H1 (cell line): ENCODE measurements around the gene EVPLL. TPM values are rescaled to one million over a fixed set of nuclear protein-coding genes. Genes with fewer than 3 reads are reported as not detected.

ENCODE experiments used
- CTCF ChIA-PET: fragments of 300-600 bp; sonication (Branson Sonifier 250); formaldehyde crosslinking; loops from one replicate; lab custom pipeline; 2021; ENCODE audit not compliant: partially characterized antibody; lab: Charles Lee
- POLR2A ChIA-PET: fragments of 300-600 bp; sonication (Branson Sonifier 250); formaldehyde crosslinking; loops from one replicate; lab custom pipeline; 2021; ENCODE audit warnings: inconsistent platforms; ENCODE audit not compliant: partially characterized antibody; lab: Charles Lee
- DNase-seq, 2 experiments: peaks; one replicate each; pipeline versions ENCODE4 v3.0.0 to v3.0.0-alpha.2; 2010 to 2022; ENCODE audit warnings: low spot score in 2 of 2, low read depth in 1 of 2, mixed read lengths in 1 of 2
- FAIRE-seq: peaks from 2 replicates; lab custom pipeline; 2011; peaks lifted over from hg19 to GRCh38; lab: Jason Lieb, UNC
- H2AFZ ChIP-seq: 2 replicates; pipeline ENCODE4 v1.8.1; 2012; ENCODE audit warnings: low read length, inconsistent platforms
- H2AK5ac ChIP-seq: 2 replicates; pipeline ENCODE4 v1.6.1; 2013; ENCODE audit warnings: low read depth, low read length
- H2BK120ac ChIP-seq: replicated peaks from 2 replicates; pipeline ENCODE3; 2013; ENCODE audit warnings: low read depth, low read length, inconsistent platforms
- H2BK12ac ChIP-seq: 2 replicates; pipeline ENCODE4 v1.6.1; 2013; ENCODE audit warnings: low read depth, low read length
- H2BK15ac ChIP-seq: 2 replicates; pipeline ENCODE4 v1.6.1; 2013; ENCODE audit warnings: low read length
- H2BK20ac ChIP-seq: 2 replicates; pipeline ENCODE4 v1.6.1; 2013; ENCODE audit warnings: low read length
- H2BK5ac ChIP-seq: 2 replicates; pipeline ENCODE4 v1.6.1; 2013; ENCODE audit warnings: low read depth, low read length
- H3K14ac ChIP-seq: 2 replicates; pipeline ENCODE4 v1.6.1; 2013; ENCODE audit warnings: inconsistent platforms; ENCODE audit not compliant: insufficient read length
- H3K18ac ChIP-seq: 2 replicates; pipeline ENCODE4 v1.6.1; 2013; ENCODE audit warnings: low read length; ENCODE audit errors: extremely low read depth
- H3K23ac ChIP-seq: 2 replicates; pipeline ENCODE4 v1.6.1; 2013; ENCODE audit warnings: inconsistent platforms; ENCODE audit not compliant: insufficient read length
- H3K23me2 ChIP-seq: 2 replicates; pipeline ENCODE4 v1.6.1; 2013; ENCODE audit warnings: low read depth, low read length
- H3K27ac ChIP-seq: 2 replicates; pipeline ENCODE4 v1.6.1; 2011; ENCODE audit warnings: low read depth, low read length, inconsistent platforms
- H3K27me3 ChIP-seq, 4 experiments: replicated peaks in 1 of 4; 1 replicate in 1 of 4; 2 replicates in 3 of 4; pipeline versions ENCODE4 v1.6.1 to v1.8.1; 2011 to 2013; ENCODE audit warnings: low read length in 3 of 4, mild to moderate bottlenecking in 3 of 4, inconsistent platforms in 2 of 4, mixed read lengths in 2 of 4, moderate library complexity in 1 of 4; ENCODE audit not compliant: control insufficient read depth in 3 of 4, insufficient read depth in 3 of 4; ENCODE audit errors: extremely low read depth in 1 of 4
- H3K36me3 ChIP-seq, 4 experiments: 2 replicates each; pipeline versions ENCODE4 v1.6.1 to v1.8.1; 2011 to 2013; ENCODE audit warnings: mild to moderate bottlenecking in 4 of 4, low read length in 3 of 4, moderate library complexity in 2 of 4, control low read depth in 1 of 4, inconsistent platforms in 1 of 4; ENCODE audit not compliant: insufficient read depth in 4 of 4, control insufficient read depth in 2 of 4
- H3K4ac ChIP-seq: replicated peaks from 2 replicates; pipeline ENCODE3; 2013; ENCODE audit warnings: low read length, low read depth, mixed read lengths, inconsistent platforms; ENCODE audit not compliant: insufficient read length
- H3K4me1 ChIP-seq, 4 experiments: replicated peaks in 1 of 4; 1 replicate in 1 of 4; 2 replicates in 3 of 4; pipeline versions ENCODE4 v1.6.1 to v1.8.1; 2011 to 2013; ENCODE audit warnings: low read length in 3 of 4, inconsistent platforms in 2 of 4, mixed read lengths in 1 of 4; ENCODE audit not compliant: insufficient read depth in 4 of 4, control insufficient read depth in 3 of 4
- H3K4me2 ChIP-seq, 2 experiments: 2 replicates each; pipeline versions ENCODE4 v1.6.1 to v1.8.1; 2011 to 2013; ENCODE audit warnings: low read depth in 2 of 2, low read length in 2 of 2, control low read depth in 1 of 2, inconsistent platforms in 1 of 2, mild to moderate bottlenecking in 1 of 2; ENCODE audit not compliant: insufficient read depth in 1 of 2
- H3K4me3 ChIP-seq, 4 experiments: fragments of 200-600, 300-600 bp in 1 of 4; sonication (generic), shearing (Covaris generic), sonication (Bioruptor Twin) in 1 of 4; 2 replicates each; pipeline versions ENCODE4 v1.5.1 to v1.8.1; 2011 to 2016; ENCODE audit warnings: low read length in 4 of 4, low read depth in 3 of 4, control low read depth in 2 of 4, inconsistent platforms in 2 of 4, mild to moderate bottlenecking in 2 of 4, mixed read lengths in 1 of 4, moderate library complexity in 1 of 4; ENCODE audit not compliant: insufficient read depth in 2 of 4; ENCODE audit errors: extremely low read depth in 1 of 4
- H3K56ac ChIP-seq: replicated peaks from 2 replicates; pipeline ENCODE3; 2013; ENCODE audit warnings: low read depth, mild to moderate bottlenecking, mixed read lengths, low read length, inconsistent platforms; ENCODE audit not compliant: insufficient read length
- H3K79me1 ChIP-seq: 2 replicates; pipeline ENCODE4 v1.6.1; 2013; ENCODE audit warnings: low read depth, low read length, control low read depth
- H3K79me2 ChIP-seq, 2 experiments: 2 replicates each; pipeline versions ENCODE4 v1.6.1 to v1.8.1; 2012 to 2013; ENCODE audit warnings: low read length in 2 of 2, mild to moderate bottlenecking in 2 of 2, inconsistent platforms in 1 of 2; ENCODE audit not compliant: insufficient read depth in 2 of 2, control insufficient read depth in 1 of 2
- H3K9ac ChIP-seq, 4 experiments: replicated peaks in 1 of 4; 1 replicate in 1 of 4; 2 replicates in 3 of 4; pipeline versions ENCODE4 v1.6.1 to v1.8.1; 2011 to 2013; ENCODE audit warnings: low read depth in 3 of 4, low read length in 3 of 4, control low read depth in 2 of 4, mild to moderate bottlenecking in 2 of 4, moderate library complexity in 2 of 4, inconsistent platforms in 1 of 4; ENCODE audit errors: extremely low read depth in 1 of 4
- H3K9me3 ChIP-seq, 2 experiments: 2 replicates each; pipeline versions ENCODE4 v1.6.1 to v1.8.1; 2012 to 2013; ENCODE audit warnings: mild to moderate bottlenecking in 2 of 2, moderate library complexity in 2 of 2, control low read depth in 1 of 2, inconsistent platforms in 1 of 2, low read depth in 1 of 2, low read length in 1 of 2, mixed read lengths in 1 of 2; ENCODE audit not compliant: insufficient read depth in 2 of 2
- H4K20me1 ChIP-seq, 2 experiments: replicated peaks in 1 of 2; 2 replicates each; pipeline versions ENCODE3 to v1.8.1; 2011 to 2013; ENCODE audit warnings: inconsistent platforms in 2 of 2, low read length in 2 of 2, mild to moderate bottlenecking in 1 of 2; ENCODE audit not compliant: insufficient read depth in 2 of 2, control insufficient read depth in 1 of 2
- H4K5ac ChIP-seq: 2 replicates; pipeline ENCODE4 v1.6.1; 2013; ENCODE audit warnings: low read length, low read depth, mixed read lengths, inconsistent platforms; ENCODE audit not compliant: insufficient read length
- H4K8ac ChIP-seq: 2 replicates; pipeline ENCODE4 v1.8.0; 2013; ENCODE audit warnings: mild to moderate bottlenecking, moderate library complexity, low read length, inconsistent platforms; ENCODE audit not compliant: insufficient read depth; ENCODE audit errors: extremely low read depth
- H4K91ac ChIP-seq: replicated peaks from 2 replicates; pipeline ENCODE3; 2013; ENCODE audit warnings: low read length, mixed read lengths, inconsistent platforms; ENCODE audit not compliant: insufficient read length
- BCL11A ChIP-seq, 2 experiments: IDR thresholded peaks; one replicate each; pipeline ENCODE4 v1.6.1; 2011; ENCODE audit warnings: low read depth in 2 of 2, low read length in 2 of 2, mild to moderate bottlenecking in 2 of 2
- CBX5 ChIP-seq: fragments of 300-800, 300-1000 bp; sonication (generic); IDR thresholded peaks from 2 replicates; pipeline ENCODE4 v1.7.1; 2016; ENCODE audit warnings: antibody characterized with exemption, low read length, low read depth
- CTCF ChIP-seq, 3 experiments: IDR thresholded peaks; 1 replicate in 2 of 3; 2 replicates in 1 of 3; pipeline versions ENCODE4 v1.5.1 to v1.6.1; 2011; ENCODE audit warnings: low read length in 3 of 3, mild to moderate bottlenecking in 3 of 3, inconsistent platforms in 2 of 3, low read depth in 1 of 3, moderate library complexity in 1 of 3; ENCODE audit not compliant: insufficient read depth in 1 of 3; ENCODE audit errors: control extremely low read depth in 1 of 3
- EZH2 ChIP-seq: fragments of 200-600 bp; sonication (generic); IDR thresholded peaks from 2 replicates; pipeline ENCODE4 v1.7.1; 2012; ENCODE audit warnings: low read depth, mild to moderate bottlenecking, moderate library complexity, low read length, inconsistent platforms; ENCODE audit not compliant: severe bottlenecking
- KDM1A ChIP-seq: fragments of 200-600, 300-600 bp; sonication (generic); IDR thresholded peaks from 2 replicates; pipeline ENCODE4 v1.7.1; 2016; ENCODE audit warnings: mild to moderate bottlenecking, low read length, borderline replicate concordance
- NANOG ChIP-seq: IDR thresholded peaks from 2 replicates; pipeline ENCODE4 v1.6.1; 2011; ENCODE audit warnings: low read length, low read depth, mild to moderate bottlenecking, inconsistent platforms; ENCODE audit not compliant: insufficient read depth, poor library complexity, severe bottlenecking
- POU5F1 ChIP-seq: IDR thresholded peaks from 2 replicates; pipeline ENCODE4 v1.6.1; 2011; ENCODE audit warnings: low read depth, mild to moderate bottlenecking, low read length, moderate library complexity
- SAP30 ChIP-seq: fragments of 300-600 bp; sonication (generic); IDR thresholded peaks from 2 replicates; pipeline ENCODE4 v1.7.1; 2012; ENCODE audit warnings: low read length, moderate library complexity, mild to moderate bottlenecking, inconsistent platforms; ENCODE audit not compliant: insufficient read depth, insufficient replicate concordance
- WGBS, 2 experiments: shearing (Covaris generic) in 1 of 2; methylation state at CpG; one replicate each; pipeline versions ENCODE4 v1.1.6 to v1.1.7; 2013 to 2015; ENCODE audit warnings: low lambda C conversion rate in 2 of 2, mixed read lengths in 2 of 2, inconsistent platforms in 1 of 2, low coverage in 1 of 2, missing lambda C conversion rate in 1 of 2; ENCODE audit not compliant: insufficient replicate concordance in 2 of 2, insufficient coverage in 1 of 2, insufficient read length in 1 of 2; ENCODE audit errors: extremely low coverage in 1 of 2, missing lambda C conversion rate in 1 of 2; 5-methylcytosine and 5-hydroxymethylcytosine counted together
- polyA plus RNA-seq, 7 experiments: library from polyadenylated mRNA; depleted of rRNA in 3 of 7; stranded (reverse) in 5 of 7; unstranded in 2 of 7; fragments of >200 nt in 5 of 7; fragments of 200-250 nt in 2 of 7; gene quantifications; 1 replicate in 5 of 7; 2 replicates in 1 of 7; 4 replicates in 1 of 7; pipeline versions ENCODE4 v1.2.1 to v1.2.3, GENCODE V29; 2011 to 2013; ENCODE audit warnings: missing spikeins in 2 of 7, mixed read lengths in 2 of 7
- total RNA-seq: library from RNA; stranded (reverse); fragmentation: NEBNext Ultra II Directional; extraction: Animal tissue kit (Norgen Biotek cat#: 25700); gene quantifications from 2 replicates; pipeline ENCODE4 v1.2.1, GENCODE V29; 2021

Gene EVPLL
- total and polyA plus RNA-seq, 2 of the 8 experiments (the other 6 are each of a cell fraction or from before 2014, with no cell fraction given), result 0.06 TPM; not detected in 1

DNA sequence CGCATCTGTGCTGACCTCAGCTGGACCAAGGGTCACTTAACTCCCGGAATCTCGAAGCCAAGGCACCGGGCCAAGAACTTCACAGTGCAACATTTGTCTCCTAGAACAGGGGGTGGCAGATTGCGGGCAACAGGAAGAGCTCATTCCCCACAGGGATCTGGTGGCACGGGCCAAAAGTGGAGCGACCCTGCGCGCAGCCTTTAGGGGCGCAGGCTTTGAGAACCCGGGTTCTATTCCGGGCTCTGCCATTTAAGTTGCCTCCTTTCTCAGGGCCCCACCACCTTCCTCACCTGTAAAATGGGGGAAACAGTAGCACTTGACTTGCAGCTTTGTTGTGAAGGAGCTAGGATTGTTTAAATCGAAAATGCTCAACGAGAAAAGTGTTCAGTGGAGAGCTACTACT is 14.9 kb upstream of the EVPLL start:
- CTCF ChIA-PET, result interaction anchor here (0.8 to 1.9 kb wide), 4 partner anchors 10 to 43 kb away, joined by 3 to 5 read pairs (median 4); no protein-coding TSS in a partner anchor
- Histone ChIP-seq H3K27ac (no peak overlapping the region; the same call in 1 of the 2 replicates), H3K18ac (peak overlapping the region; percentile 72), H3K79me2 (peaks cover 4 to 35% of the 10 kb centered on the region in 2 experiments), H2BK5ac (no peak overlapping the region; the same call in 1 of the 2 replicates), H2BK120ac (no peak overlapping the region), H3K4ac (no peak overlapping the region), H4K8ac (peak overlapping the region; percentile 94; the same call in 1 of the 2 replicates), H4K91ac (peak overlapping the region; percentile 44), H2AK5ac (no peak overlapping the region), H3K4me2 (peak overlapping the region; percentile 78 to 79), H4K5ac (peak overlapping the region; percentile 78), H3K56ac (no peak overlapping the region), H2BK15ac (no peak overlapping the region), H3K14ac (peak overlapping the region; percentile 85), H2BK20ac (no peak overlapping the region), H3K23ac (no peak overlapping the region), H4K20me1 (peaks cover 0 to 2% of the 10 kb centered on the region in 2 experiments), H3K23me2 (peaks cover 6% of the 10 kb centered on the region), H3K36me3 (peaks cover 0 to 9% (median 3%) of the 10 kb centered on the region in 4 experiments; a peak in 3 of 8 replicates), H3K79me1 (peaks cover 7% of the 10 kb centered on the region; the same call in 1 of the 2 replicates), H3K4me3 (peak overlapping the region; percentile 84 to 94 (median 88)), H3K4me1 (peaks cover 0 to 2% (median 0%) of the 10 kb centered on the region in 4 experiments; a peak in 1 of 7 replicates), H2AFZ (peak overlapping the region; percentile 83; the same call in 1 of the 2 replicates), H2BK12ac (no peak overlapping the region), H3K9me3 (no peaks in the 10 kb centered on the region), H3K27me3 (no peaks in the 10 kb centered on the region), H3K9ac (peak overlapping the region; percentile 75 to 92 (median 83))
- DNase-seq (peak in 1 of 2 experiments; percentile 54), FAIRE-seq (no peak)
- POLR2A ChIA-PET, result interaction anchor here (0.6 to 3.0 kb wide), 13 partner anchors 10 to 179 kb away, joined by 3 to 13 read pairs (median 4); partner anchors contain the start of genes ALKBH5, MIEF2, SMCR8 and TOP3A
- TF ChIP-seq POU5F1, result no peak
- TF ChIP-seq EZH2, result no peak
- 0 out of 2 replicates have a peak, but pooled peaks have one; percentile 11 for TF ChIP-seq KDM1A
- no peak for TF ChIP-seq NANOG
- TF ChIP-seq CBX5, result no peak
- TF ChIP-seq CTCF (IDR thresholded peaks at IDR 0.05; ENCODE audit: control extremely low read depth in 1 of 3, insufficient read depth in 1 of 3, low read depth in 1 of 3, low read length in 3 of 3), result peak in 1 of 3 experiments; percentile 6; a peak in 1 of 4 replicates
- TF ChIP-seq SAP30, result no peak
- no peak for TF ChIP-seq BCL11A (IDR thresholded peaks at IDR 0.05; ENCODE audit: low read depth in 2 of 2, low read length in 2 of 2)
- 16% methylated on average over 14 of the region's 14 CpGs; no CpG with 5 or more reads in 1 of the 2 experiments for WGBS, 2 experiments
